CD4-positive, alpha-beta T cell (primary cell): ENCODE results near the gene MEIS1. TPM values are rescaled to one million over a fixed set of nuclear protein-coding genes. Genes with fewer than 3 reads are reported as not detected.

ENCODE experiments used
- ATAC-seq: fragments of 200-7000 bp; cut with Tn5 transposase; one replicate; pipeline ENCODE4 v1.10.0; 2022; ENCODE audit warnings: mild to moderate bottlenecking; ENCODE audit not compliant: poor library complexity
- CTCF ChIA-PET: fragments of 350-600 bp; sonication (Branson Sonifier 250); formaldehyde crosslinking; loops from one replicate; lab custom pipeline; 2021; ENCODE audit warnings: antibody characterized with exemption, inconsistent platforms; lab: Charles Lee
- POLR2A ChIA-PET: fragments of 350-600 bp; sonication (Branson Sonifier 250); formaldehyde crosslinking; loops from one replicate; lab custom pipeline; 2021; ENCODE audit warnings: antibody characterized with exemption, inconsistent platforms; lab: Charles Lee
- DNase-seq, 14 experiments: peaks; one replicate each; pipeline ENCODE4 v3.0.0-alpha.2; 2013 to 2020; ENCODE audit warnings: mixed read lengths in 2 of 14
- H3K27ac ChIP-seq, 2 donors: one replicate each; pipeline versions ENCODE4 v1.5.1 to v1.7.0; 2013; ENCODE audit warnings: low read length in 2 of 2, low read depth in 1 of 2, mild to moderate bottlenecking in 1 of 2
- H3K27me3 ChIP-seq, 2 experiments: 1 replicate in 1 of 2; 2 replicates in 1 of 2; pipeline versions ENCODE4 v1.6.1 to v1.7.0; 2013; ENCODE audit warnings: low read length in 2 of 2, control low read depth in 1 of 2, mild to moderate bottlenecking in 1 of 2, moderate library complexity in 1 of 2; ENCODE audit not compliant: insufficient read depth in 2 of 2, control insufficient read depth in 1 of 2
- H3K36me3 ChIP-seq: one replicate; pipeline ENCODE4 v1.6.1; 2013; ENCODE audit warnings: low read length, control low read depth; ENCODE audit not compliant: insufficient read depth
- H3K4me1 ChIP-seq: one replicate; pipeline ENCODE4 v1.6.1; 2013; ENCODE audit warnings: low read length, control low read depth; ENCODE audit not compliant: insufficient read depth
- H3K4me3 ChIP-seq: one replicate; pipeline ENCODE4 v1.5.1; 2013; ENCODE audit warnings: mild to moderate bottlenecking, low read length, moderate library complexity
- H3K9me3 ChIP-seq, 2 experiments: 1 replicate in 1 of 2; 2 replicates in 1 of 2; pipeline versions ENCODE4 v1.6.1 to v1.7.0; 2013; ENCODE audit warnings: low read length in 2 of 2, mild to moderate bottlenecking in 2 of 2, control low read depth in 1 of 2, moderate library complexity in 1 of 2; ENCODE audit not compliant: control insufficient read depth in 1 of 2, insufficient read depth in 1 of 2
- H3K27ac Mint-ChIP-seq: one replicate; pipeline ENCODE4 v1.8.0; 2020; ENCODE audit warnings: mixed read lengths
- H3K27me3 Mint-ChIP-seq: one replicate; pipeline ENCODE4 v1.8.0; 2021; ENCODE audit warnings: mixed read lengths
- H3K36me3 Mint-ChIP-seq: one replicate; pipeline ENCODE4 v1.8.0; 2021; ENCODE audit warnings: low read depth, mixed read lengths
- H3K4me1 Mint-ChIP-seq: one replicate; pipeline ENCODE4 v1.8.0; 2021; ENCODE audit warnings: low read depth, mixed read lengths
- H3K4me3 Mint-ChIP-seq: one replicate; pipeline ENCODE4 v1.8.0; 2020; ENCODE audit warnings: mild to moderate bottlenecking, mixed read lengths
- H3K9me3 Mint-ChIP-seq: one replicate; pipeline ENCODE4 v1.8.0; 2020; ENCODE audit warnings: mixed read lengths
- intact Hi-C, 2 experiments: fragments of 100-400 bp; cut with DNase I in 1 of 2; cut with micrococcal nuclease in 1 of 2; formaldehyde crosslinking; loops; one replicate each; pipeline versions ENCODE4 v1.15.1 to v1.9.0; 2023 to 2025; cut with DNase I, micrococcal nuclease
- total RNA-seq, 174 experiments: library from RNA in 2 of 174; stranded (reverse) in 2 of 174; gene quantifications; one replicate each; pipeline ENCODE4 v1.2.3 and lab custom pipeline; 2021 to 2026
- TF ChIP-seq, protein P1 (sequence below): fragments of 200-600 bp; IDR thresholded peaks from one replicate; pipeline ENCODE4 v1.8.0; 2022; ENCODE audit warnings: antibody characterized with exemption, mild to moderate bottlenecking

The MEIS1 gene
- total RNA-seq, 2 experiments from 2014 or later, result not detected

DNA sequence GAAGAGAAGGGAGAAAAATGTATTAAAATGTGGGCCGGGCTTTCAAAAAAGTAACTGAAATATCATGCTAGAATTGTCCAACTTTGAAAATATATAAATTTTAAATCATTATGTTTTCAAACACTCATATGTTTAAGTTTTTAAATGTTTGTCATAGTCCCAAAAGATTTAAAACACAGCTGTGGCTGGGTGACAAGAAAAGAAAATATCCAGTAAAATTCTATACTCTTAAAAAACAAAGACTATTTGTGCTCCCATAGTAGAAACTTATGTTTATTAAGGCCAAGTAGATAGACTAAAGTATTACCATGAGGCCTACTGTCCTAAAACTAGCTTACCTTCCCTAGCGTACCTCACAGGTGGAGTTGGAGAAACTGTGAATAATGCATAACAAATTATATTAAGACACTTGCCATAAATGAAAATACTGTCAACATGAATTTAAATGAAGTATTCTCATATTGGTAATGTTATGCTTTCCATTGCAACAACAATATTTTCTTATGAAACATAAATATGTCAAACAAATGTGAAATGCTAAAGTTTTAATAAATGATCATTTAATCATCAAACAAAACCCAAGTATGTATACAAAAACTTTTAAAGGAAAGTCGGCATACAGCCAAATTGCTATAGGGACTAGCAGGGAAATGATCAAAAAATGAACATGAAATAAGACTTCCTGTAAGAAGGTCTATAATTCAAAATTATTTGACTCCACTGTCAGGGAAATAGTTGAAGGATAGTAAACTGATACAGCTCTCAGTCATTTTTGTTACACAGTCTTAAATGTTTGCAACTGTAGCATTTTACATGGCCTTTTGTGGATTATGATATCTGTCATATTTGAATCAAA, 13.4 kb downstream of the MEIS1 start:
- H3K9me3 ChIP-seq, result peaks cover 0 to 29% of the 10 kb centered on the region in 2 experiments
- Mint-ChIP-seq H3K27me3 (peaks cover 35% of the 10 kb centered on the region), H3K4me3 (no peak overlapping the region), H3K27ac (no peak overlapping the region), H3K36me3 (no peaks in the 10 kb centered on the region), H3K4me1 (no peaks in the 10 kb centered on the region), H3K9me3 (no peaks in the 10 kb centered on the region)
- H3K27ac ChIP-seq, result no peak overlapping the region
- ATAC-seq (no peak), DNase-seq (no peak)
- POLR2A ChIA-PET, result no interaction called here
- TF ChIP-seq, protein P1, sequence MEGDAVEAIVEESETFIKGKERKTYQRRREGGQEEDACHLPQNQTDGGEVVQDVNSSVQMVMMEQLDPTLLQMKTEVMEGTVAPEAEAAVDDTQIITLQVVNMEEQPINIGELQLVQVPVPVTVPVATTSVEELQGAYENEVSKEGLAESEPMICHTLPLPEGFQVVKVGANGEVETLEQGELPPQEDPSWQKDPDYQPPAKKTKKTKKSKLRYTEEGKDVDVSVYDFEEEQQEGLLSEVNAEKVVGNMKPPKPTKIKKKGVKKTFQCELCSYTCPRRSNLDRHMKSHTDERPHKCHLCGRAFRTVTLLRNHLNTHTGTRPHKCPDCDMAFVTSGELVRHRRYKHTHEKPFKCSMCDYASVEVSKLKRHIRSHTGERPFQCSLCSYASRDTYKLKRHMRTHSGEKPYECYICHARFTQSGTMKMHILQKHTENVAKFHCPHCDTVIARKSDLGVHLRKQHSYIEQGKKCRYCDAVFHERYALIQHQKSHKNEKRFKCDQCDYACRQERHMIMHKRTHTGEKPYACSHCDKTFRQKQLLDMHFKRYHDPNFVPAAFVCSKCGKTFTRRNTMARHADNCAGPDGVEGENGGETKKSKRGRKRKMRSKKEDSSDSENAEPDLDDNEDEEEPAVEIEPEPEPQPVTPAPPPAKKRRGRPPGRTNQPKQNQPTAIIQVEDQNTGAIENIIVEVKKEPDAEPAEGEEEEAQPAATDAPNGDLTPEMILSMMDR, result no peak
- CTCF ChIA-PET, result no interaction called here
- no peaks in the 10 kb centered on the region for H3K4me1 ChIP-seq
- intact Hi-C loops, result no loop called here
- H3K4me3 ChIP-seq, result no peak overlapping the region
- no peaks in the 10 kb centered on the region for H3K36me3 ChIP-seq
- H3K27me3 ChIP-seq, result peaks cover 25 to 51% of the 10 kb centered on the region in 2 experiments

DNA sequence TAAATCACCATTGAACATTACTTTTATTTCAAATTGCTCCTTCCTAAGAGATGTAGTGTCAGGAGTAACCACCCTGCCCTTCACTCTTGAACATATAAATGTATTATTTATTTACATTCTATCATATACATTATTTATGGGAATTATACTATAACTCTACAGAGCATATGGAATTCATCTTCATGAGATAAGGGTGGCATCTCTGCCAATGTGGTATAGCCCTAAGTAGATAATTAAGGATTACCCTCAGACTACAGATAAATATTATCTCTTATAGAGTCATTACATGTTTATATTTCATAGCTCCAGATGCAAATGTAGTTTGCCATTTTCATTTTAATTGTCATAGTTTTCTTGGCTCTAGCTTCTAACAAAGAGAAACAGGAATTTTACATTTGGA, 17.3 kb downstream of the MEIS1 start:
- Mint-ChIP-seq H3K4me3 (no peak overlapping the region), H3K9me3 (no peaks in the 10 kb centered on the region), H3K27me3 (peaks cover 14% of the 10 kb centered on the region), H3K4me1 (no peaks in the 10 kb centered on the region), H3K27ac (no peak overlapping the region), H3K36me3 (no peaks in the 10 kb centered on the region)
- TF ChIP-seq, protein P1, result no peak
- intact Hi-C loops, result no loop called here
- ChIA-PET CTCF (no interaction called here), POLR2A (no interaction called here)
- H3K36me3 ChIP-seq, result no peaks in the 10 kb centered on the region
- H3K4me1 ChIP-seq, result no peaks in the 10 kb centered on the region
- DNase-seq, result no peak
- ATAC-seq, result no peak
- H3K4me3 ChIP-seq, result no peak overlapping the region
- H3K9me3 ChIP-seq, result no peaks in the 10 kb centered on the region
- H3K27me3 ChIP-seq, result peaks cover 0 to 14% of the 10 kb centered on the region in 2 experiments
- H3K27ac ChIP-seq, result no peak overlapping the region

DNA sequence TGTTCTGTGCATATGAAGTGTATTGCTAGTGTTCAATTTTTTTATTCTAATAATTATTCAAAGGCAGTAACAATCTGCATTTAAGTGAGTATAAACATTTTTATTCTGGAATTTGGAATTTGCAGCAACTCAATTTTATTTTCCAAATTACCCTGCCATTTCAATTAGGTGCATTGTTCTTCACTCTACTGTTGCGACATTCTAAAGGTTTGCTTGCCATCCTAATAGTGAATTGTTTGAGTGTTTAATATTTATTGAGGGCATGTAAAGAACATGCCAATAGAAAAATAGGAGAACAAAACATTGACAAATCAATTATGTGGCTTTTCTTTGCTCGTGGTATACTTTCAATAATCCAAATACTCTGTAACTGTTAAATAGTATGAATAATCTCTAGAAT, 18.0 kb downstream of the MEIS1 start:
- H3K27me3 Mint-ChIP-seq, result peaks cover 7% of the 10 kb centered on the region
- no peak for ATAC-seq

More for the DNA sequence above, 18.0 kb downstream of the MEIS1 start:
- Histone ChIP-seq H3K4me3 (no peak overlapping the region), H3K4me1 (no peaks in the 10 kb centered on the region), H3K27ac (no peak overlapping the region), H3K27me3 (peaks cover 0 to 7% of the 10 kb centered on the region in 2 experiments), H3K36me3 (no peaks in the 10 kb centered on the region), H3K9me3 (no peaks in the 10 kb centered on the region)
- no peaks in the 10 kb centered on the region for H3K9me3 Mint-ChIP-seq
- ChIA-PET POLR2A (no interaction called here), CTCF (no interaction called here)
- H3K4me1 Mint-ChIP-seq, result no peaks in the 10 kb centered on the region
- H3K27ac Mint-ChIP-seq, result no peak overlapping the region
- TF ChIP-seq, protein P1, result no peak
- no peak for DNase-seq
- no peaks in the 10 kb centered on the region for H3K36me3 Mint-ChIP-seq
- no peak overlapping the region for H3K4me3 Mint-ChIP-seq
- intact Hi-C loops, result no loop called here
